Measurements from ENCODE around the gene NUP93.

DNA sequence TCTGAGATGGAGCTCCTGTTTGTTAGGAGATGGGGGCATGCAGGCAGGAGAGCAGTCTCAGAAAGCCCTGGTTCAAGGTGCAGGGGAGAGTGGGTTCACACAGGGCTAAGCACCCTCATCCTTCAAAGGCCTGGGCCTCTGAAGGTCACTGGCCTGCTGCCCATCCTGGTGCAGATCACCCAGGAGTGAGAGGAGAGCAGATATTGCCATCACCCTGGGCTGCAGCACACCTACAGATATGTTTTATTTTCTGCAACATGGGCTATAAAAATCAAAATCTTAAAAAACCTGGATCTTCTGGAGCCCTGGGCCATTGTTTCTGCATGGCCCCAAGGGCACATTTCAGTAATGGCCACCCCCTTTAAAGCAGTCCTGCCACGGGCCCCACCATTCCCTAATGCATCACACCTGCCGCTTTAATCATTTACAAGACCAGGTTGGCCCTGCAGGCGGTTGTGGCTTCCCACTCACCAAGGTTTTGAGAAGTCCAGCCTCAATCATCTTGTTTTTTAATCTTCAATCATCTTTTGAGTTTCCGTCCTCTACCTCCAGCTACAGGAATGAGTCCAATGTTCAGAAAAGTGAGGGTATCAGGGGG is 20.4 kb upstream of the NUP93 start:
- TF ChIP-seq CTCF (IDR thresholded peaks at IDR 0.05; ENCODE audit: control extremely low read depth in 1 of 3, insufficient read depth in 1 of 3, low read depth in 1 of 3, low read length in 3 of 3) = no peak
- TF ChIP-seq CREB1 (IDR thresholded peaks at IDR 0.05) = no peak
- no peak for TF ChIP-seq SAP30 (IDR thresholded peaks at IDR 0.05; ENCODE audit: insufficient read depth, insufficient replicate concordance, low read length)
- no peak for TF ChIP-seq RAD21 (IDR thresholded peaks at IDR 0.05 in 1 of 2, conservative IDR thresholded peaks at IDR 0.05 in 1 of 2; ENCODE audit: low read depth in 2 of 2, low read length in 2 of 2)
- no peak for TF ChIP-seq KDM1A (IDR thresholded peaks at IDR 0.05; ENCODE audit: borderline replicate concordance, low read length)
- no peak for TF ChIP-seq EZH2 (IDR thresholded peaks at IDR 0.05; ENCODE audit: low read depth, low read length, severe bottlenecking)
- no peak for TF ChIP-seq SIN3A (conservative IDR thresholded peaks at IDR 0.05 in 1 of 2, IDR thresholded peaks at IDR 0.05 in 1 of 2; ENCODE audit: low read depth in 1 of 2, low read length in 2 of 2)
- no peak for TF ChIP-seq JUND (IDR thresholded peaks at IDR 0.05; ENCODE audit: low read length)
- TF ChIP-seq SRF (IDR thresholded peaks at IDR 0.05; ENCODE audit: low read depth, low read length) = no peak
- TF ChIP-seq POLR2AphosphoS5 (IDR thresholded peaks at IDR 0.05; ENCODE audit: low read depth, low read length) = no peak
- no peak for TF ChIP-seq EP300 (IDR thresholded peaks at IDR 0.05; ENCODE audit: borderline replicate concordance in 1 of 2, low read depth in 2 of 2, low read length in 2 of 2)
- TF ChIP-seq, protein P1, sequence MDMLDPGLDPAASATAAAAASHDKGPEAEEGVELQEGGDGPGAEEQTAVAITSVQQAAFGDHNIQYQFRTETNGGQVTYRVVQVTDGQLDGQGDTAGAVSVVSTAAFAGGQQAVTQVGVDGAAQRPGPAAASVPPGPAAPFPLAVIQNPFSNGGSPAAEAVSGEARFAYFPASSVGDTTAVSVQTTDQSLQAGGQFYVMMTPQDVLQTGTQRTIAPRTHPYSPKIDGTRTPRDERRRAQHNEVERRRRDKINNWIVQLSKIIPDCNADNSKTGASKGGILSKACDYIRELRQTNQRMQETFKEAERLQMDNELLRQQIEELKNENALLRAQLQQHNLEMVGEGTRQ (IDR thresholded peaks at IDR 0.05; ENCODE audit: low read length) = no peak

Measured in H1 (cell line).